AG09309 (cell line): ENCODE results near the gene RNF126.
A peak's percentile ranks its signal among the peaks of the same experiment; 100 is the strongest.

Experiments
- DNase-seq: peaks from one replicate; pipeline ENCODE4 v3.0.0-alpha.2; 2010; ENCODE audit warnings: low read depth
- H3K4me3 ChIP-seq: 2 replicates; pipeline ENCODE4 v1.5.1; 2011; ENCODE audit warnings: mild to moderate bottlenecking, low read depth, low read length, moderate library complexity; ENCODE audit not compliant: control insufficient read depth
- CTCF ChIP-seq: IDR thresholded peaks from 2 replicates; pipeline ENCODE4 v1.5.1; 2011; ENCODE audit warnings: mild to moderate bottlenecking, low read depth, low read length, inconsistent platforms; ENCODE audit not compliant: insufficient read depth, control insufficient read depth; ENCODE audit errors: missing control alignments

The RNF126 gene

GRCh38 chr19:616747-617526 lies 46.1 kb downstream of the RNF126 start:
- DNase-seq, result no peak
- no peak for TF ChIP-seq CTCF
- no peak overlapping the region for H3K4me3 ChIP-seq

GRCh38 chr19:616062-616700 lies 46.8 kb downstream of the RNF126 start:
- TF ChIP-seq CTCF, result no peak
- DNase-seq, result no peak
- no peak overlapping the region for H3K4me3 ChIP-seq

GRCh38 chr19:615619-616018 lies 47.4 kb downstream of the RNF126 start:
- TF ChIP-seq CTCF, result no peak
- no peak overlapping the region for H3K4me3 ChIP-seq
- DNase-seq, result no peak

GRCh38 chr19:613732-614567 lies 49.1 kb downstream of the RNF126 start:
- H3K4me3 ChIP-seq, result no peak overlapping the region
- no peak for DNase-seq
- TF ChIP-seq CTCF, result no peak

- no peak for TF ChIP-seq CTCF
- no peak for DNase-seq
- H3K4me3 ChIP-seq, result no peak overlapping the region
Observed at GRCh38 chr19:612941-613340, 50.1 kb downstream of the RNF126 start.

- no peak for TF ChIP-seq CTCF
- DNase-seq, result peak; percentile 96
- H3K4me3 ChIP-seq, result no peak overlapping the region
Observed at GRCh38 chr19:611481-611868, 51.5 kb downstream of the RNF126 start.
